Measurements from ENCODE around the gene ZNF423.

Gene ZNF423

GRCh38 chr16:49657736-49658465 lies 198.0 kb downstream of the ZNF423 start:
- Histone ChIP-seq H3K27me3 (ENCODE audit: insufficient read depth, low read length, poor library complexity) (no peaks in the 10 kb centered on the region), H3K79me2 (ENCODE audit: insufficient read depth, low read length) (no peaks in the 10 kb centered on the region), H4K20me1 (ENCODE audit: insufficient read depth, low read length) (no peaks in the 10 kb centered on the region), H3K9ac (ENCODE audit: low read depth, low read length) (no peak overlapping the region), H3K4me1 (ENCODE audit: insufficient read depth, low read length) (no peaks in the 10 kb centered on the region), H3K36me3 (ENCODE audit: insufficient read depth, low read length) (no peaks in the 10 kb centered on the region), H3K4me2 (ENCODE audit: insufficient read depth, low read length) (no peak overlapping the region), H3K27ac (ENCODE audit: low read length) (no peak overlapping the region), H2AFZ (ENCODE audit: low read depth, low read length) (no peak overlapping the region), H3K9me3 (ENCODE audit: insufficient read depth, low read length, severe bottlenecking) (no peaks in the 10 kb centered on the region), H3K4me3 (ENCODE audit: low read depth in 1 of 2, low read length in 2 of 2) (no peak overlapping the region)
- no peak for DNase-seq
- TF ChIP-seq CTCF (IDR thresholded peaks at IDR 0.05; ENCODE audit: borderline replicate concordance, extremely low read depth, low read length, poor library complexity, severe bottlenecking) = no peak
- TF ChIP-seq EZH2 (IDR thresholded peaks at IDR 0.05; ENCODE audit: borderline replicate concordance, low read depth, low read length, severe bottlenecking) = no peak
- no peak for ATAC-seq (ENCODE audit: insufficient read depth, low read depth)

- Histone ChIP-seq H3K27me3 (ENCODE audit: insufficient read depth, low read length, poor library complexity) (no peaks in the 10 kb centered on the region), H3K4me1 (ENCODE audit: insufficient read depth, low read length) (no peaks in the 10 kb centered on the region), H3K36me3 (ENCODE audit: insufficient read depth, low read length) (no peaks in the 10 kb centered on the region), H2AFZ (ENCODE audit: low read depth, low read length) (no peak overlapping the region), H3K9ac (ENCODE audit: low read depth, low read length) (no peak overlapping the region), H3K9me3 (ENCODE audit: insufficient read depth, low read length, severe bottlenecking) (no peaks in the 10 kb centered on the region), H3K4me2 (ENCODE audit: insufficient read depth, low read length) (no peak overlapping the region), H4K20me1 (ENCODE audit: insufficient read depth, low read length) (no peaks in the 10 kb centered on the region), H3K4me3 (ENCODE audit: low read depth in 1 of 2, low read length in 2 of 2) (no peak overlapping the region), H3K79me2 (ENCODE audit: insufficient read depth, low read length) (no peaks in the 10 kb centered on the region), H3K27ac (ENCODE audit: low read length) (no peak overlapping the region)
- no peak for DNase-seq
- no peak for TF ChIP-seq CTCF (IDR thresholded peaks at IDR 0.05; ENCODE audit: borderline replicate concordance, extremely low read depth, low read length, poor library complexity, severe bottlenecking)
- TF ChIP-seq EZH2 (IDR thresholded peaks at IDR 0.05; ENCODE audit: borderline replicate concordance, low read depth, low read length, severe bottlenecking) = no peak
- ATAC-seq (ENCODE audit: insufficient read depth, low read depth) = no peak
Observed at GRCh38 chr16:49654425-49654824, 201.5 kb downstream of the ZNF423 start.

DNA sequence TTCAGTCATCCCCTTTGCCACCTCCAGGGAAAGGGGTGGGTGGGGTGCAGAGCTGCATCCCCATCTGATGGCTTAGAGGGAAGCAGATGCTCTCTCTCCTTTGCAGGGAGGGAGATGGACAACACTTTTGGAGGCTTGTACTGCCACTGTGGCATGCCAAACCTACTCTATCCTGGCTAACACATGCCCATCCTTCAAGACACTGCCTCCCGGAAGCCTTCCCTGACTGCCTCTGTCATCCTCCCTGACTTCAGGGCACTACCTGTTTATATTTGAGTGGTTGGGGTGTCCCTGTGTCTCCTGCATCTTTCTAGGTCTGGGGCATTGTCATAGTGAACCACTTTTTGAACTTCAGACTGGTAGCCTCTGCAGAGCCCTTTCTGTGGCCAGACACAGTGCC lies 202.3 kb downstream of the ZNF423 start:
- H3K9me3 ChIP-seq (ENCODE audit: insufficient read depth, low read length, severe bottlenecking) = no peaks in the 10 kb centered on the region
- no peaks in the 10 kb centered on the region for H3K27me3 ChIP-seq (ENCODE audit: insufficient read depth, low read length, poor library complexity)
- H3K4me3 ChIP-seq (ENCODE audit: low read depth in 1 of 2, low read length in 2 of 2) = no peak overlapping the region
- H3K4me2 ChIP-seq (ENCODE audit: insufficient read depth, low read length) = no peak overlapping the region
- H3K36me3 ChIP-seq (ENCODE audit: insufficient read depth, low read length) = no peaks in the 10 kb centered on the region
- H3K27ac ChIP-seq (ENCODE audit: low read length) = no peak overlapping the region
- no peak overlapping the region for H3K9ac ChIP-seq (ENCODE audit: low read depth, low read length)
- H3K79me2 ChIP-seq (ENCODE audit: insufficient read depth, low read length) = no peaks in the 10 kb centered on the region
- H3K4me1 ChIP-seq (ENCODE audit: insufficient read depth, low read length) = no peaks in the 10 kb centered on the region
- H2AFZ ChIP-seq (ENCODE audit: low read depth, low read length) = no peak overlapping the region
- no peak for DNase-seq
- no peak for TF ChIP-seq CTCF (IDR thresholded peaks at IDR 0.05; ENCODE audit: borderline replicate concordance, extremely low read depth, low read length, poor library complexity, severe bottlenecking)
- TF ChIP-seq EZH2 (IDR thresholded peaks at IDR 0.05; ENCODE audit: borderline replicate concordance, low read depth, low read length, severe bottlenecking) = no peak
- ATAC-seq (ENCODE audit: insufficient read depth, low read depth) = no peak
- no peaks in the 10 kb centered on the region for H4K20me1 ChIP-seq (ENCODE audit: insufficient read depth, low read length)
